HepG2 (cell line): ENCODE measurements around the gene KIAA0319L. TPM values are rescaled to one million over a fixed set of nuclear protein-coding genes. Genes with fewer than 3 reads are reported as not detected.

Experiments
- HBP1 ChIP-seq: IDR thresholded peaks from 2 replicates; pipeline ENCODE4 v1.6.1; 2016; ENCODE audit warnings: low read depth, control low read depth
- HMG20A ChIP-seq: IDR thresholded peaks from 2 replicates; pipeline ENCODE4 v1.6.1; 2016; ENCODE audit warnings: borderline replicate concordance
- MLLT10 ChIP-seq: sonication (generic); formaldehyde crosslinking; IDR thresholded peaks from 2 replicates; pipeline ENCODE4 v1.4.0; 2020; ENCODE audit warnings: missing genetic modification reagents
- RERE ChIP-seq: IDR thresholded peaks from 2 replicates; pipeline ENCODE4 v1.6.1; 2016; ENCODE audit warnings: low read depth, missing genetic modification reagents, missing compliant biosample characterization
- RFXANK ChIP-seq: IDR thresholded peaks from 2 replicates; pipeline ENCODE4 v1.6.1; 2016
- SIX4 ChIP-seq: sonication (generic); formaldehyde crosslinking; IDR thresholded peaks from 2 replicates; pipeline ENCODE4 v1.4.0; 2020; ENCODE audit warnings: missing genetic modification reagents
- TBP ChIP-seq: sonication (generic); formaldehyde crosslinking; IDR thresholded peaks from 2 replicates; pipeline ENCODE4 v1.5.0; 2020; ENCODE audit warnings: missing genetic modification reagents
- ZBTB42 ChIP-seq: sonication (generic); formaldehyde crosslinking; IDR thresholded peaks from 2 replicates; pipeline ENCODE4 v1.5.0; 2020; ENCODE audit warnings: mild to moderate bottlenecking, missing genetic modification reagents
- ZNF142 ChIP-seq: sonication (generic); formaldehyde crosslinking; IDR thresholded peaks from 2 replicates; pipeline ENCODE4 v1.4.0; 2020; ENCODE audit warnings: missing genetic modification reagents
- ZNF296 ChIP-seq: sonication (generic); formaldehyde crosslinking; conservative IDR thresholded peaks from 2 replicates; pipeline ENCODE4 v1.5.0; 2020; ENCODE audit warnings: mild to moderate bottlenecking, missing genetic modification reagents
- ZNF503 ChIP-seq: sonication (generic); formaldehyde crosslinking; IDR thresholded peaks from 2 replicates; pipeline ENCODE4 v1.4.0; 2020; ENCODE audit warnings: missing genetic modification reagents
- ZNF660 ChIP-seq: sonication (generic); formaldehyde crosslinking; IDR thresholded peaks from 2 replicates; pipeline ENCODE4 v1.5.1; 2020; ENCODE audit warnings: mild to moderate bottlenecking, low read depth, missing genetic modification reagents, borderline replicate concordance
- ZNF691 ChIP-seq: sonication (generic); formaldehyde crosslinking; IDR thresholded peaks from 2 replicates; pipeline ENCODE4 v1.4.0; 2020; ENCODE audit warnings: missing genetic modification reagents, low read depth, mild to moderate bottlenecking, borderline replicate concordance
- polyA plus RNA-seq, 8 experiments: library from polyadenylated mRNA; depleted of rRNA in 3 of 8; stranded (reverse) in 7 of 8; unstranded in 1 of 8; fragments of >200 nt; fragmentation: Illumina TruSeq in 4 of 8; extraction: Trizol in 4 of 8; gene quantifications; 2 replicates each; pipeline versions ENCODE4 v1.2.1 to v1.2.3, GENCODE V29; 2011 to 2016; ENCODE audit warnings: low read depth in 4 of 8, missing spikeins in 1 of 8, mixed read lengths in 1 of 8; ENCODE audit not compliant: insufficient read depth in 1 of 8
- total RNA-seq, 5 experiments: library from RNA; depleted of rRNA; stranded (reverse); fragments of >200 nt; fragmentation: Illumina TruSeq; extraction: Trizol; gene quantifications; 2 replicates each; pipeline ENCODE4 v1.2.3, GENCODE V29; 2016; ENCODE audit warnings: low read depth in 1 of 5

Gene KIAA0319L
- total and polyA plus RNA-seq, 2 of the 13 experiments (the other 11 are each of a cell fraction or from before 2014, with no cell fraction given), result 33.4 to 82.6 TPM

- no peak for TF ChIP-seq ZNF691 (CRISPR knock-in tag)
- no peak for TF ChIP-seq SIX4 (CRISPR knock-in tag)
- 0 out of 2 replicates have a peak, but pooled peaks have one; percentile 33 for TF ChIP-seq RFXANK (CRISPR knock-in tag)
- TF ChIP-seq ZNF503, result no peak
- TF ChIP-seq TBP (CRISPR knock-in tag), result no peak
- no peak for TF ChIP-seq ZNF296
- peak; percentile 92 for TF ChIP-seq RERE (CRISPR knock-in tag)
- peak; percentile 91 for TF ChIP-seq HMG20A (CRISPR knock-in tag)
- TF ChIP-seq MLLT10 (CRISPR knock-in tag), result no peak
- TF ChIP-seq HBP1 (CRISPR knock-in tag), result no peak
- no peak for TF ChIP-seq ZNF142 (CRISPR knock-in tag)
- no peak for TF ChIP-seq ZBTB42 (CRISPR knock-in tag)
- TF ChIP-seq ZNF660 (CRISPR knock-in tag), result no peak
Measured at GRCh38 chr1:35555601-35556477, 1.4 kb downstream of the KIAA0319L start (continued).
